Right ventricle myocardium superior (tissue), 1 donor: ENCODE results near the gene PADI1. TPM values are rescaled to one million over a fixed set of nuclear protein-coding genes. Genes with fewer than 3 reads are reported as not detected.
"Not testable (repeated sequence)": the region's sequence is repeated elsewhere in the genome, so short reads cannot be mapped to it uniquely, and the experiment has no call there.

Source experiments
- ATAC-seq: fragments of 200-7000 bp; cut with Tn5 transposase; one replicate; pipeline ENCODE4 v1.9.1; 2020; ENCODE audit warnings: mild to moderate bottlenecking; ENCODE audit not compliant: poor library complexity
- DNase-seq: peaks from one replicate; pipeline ENCODE4 v3.0.0-alpha.2; 2020
- intact Hi-C: fragments of 100-400 bp; cut with DNase I; formaldehyde crosslinking; loops from one replicate; pipeline ENCODE4 v1.11.2; 2022
- total RNA-seq: library from RNA; stranded (reverse); fragmentation: NEBNext Ultra II Directional; extraction: Animal tissue kit (Norgen Biotek cat#: 25700); gene quantifications from one replicate; pipeline ENCODE4 v1.2.1, GENCODE V29; 2021
- donor health status: DM: no; HTN: yes; CAD: no; lungs with severe emphysema.

Gene PADI1
- total RNA-seq, 1 donor from 2014 or later, result not detected

- DNase-seq (no peak), ATAC-seq (no peak)
- intact Hi-C loops, result no loop called here
Observed at GRCh38 chr1:17232759-17233661, 28.1 kb downstream of the PADI1 start.

GRCh38 chr1:17233675-17234320 lies 28.9 kb downstream of the PADI1 start:
- ATAC-seq (peak; percentile 51), DNase-seq (no peak)
- intact Hi-C loops, result no loop called here

GRCh38 chr1:17234405-17234804 lies 29.5 kb downstream of the PADI1 start:
- ATAC-seq, result no peak
- DNase-seq, result no peak
- intact Hi-C loops, result no loop called here

- DNase-seq, result no peak
- intact Hi-C loops, result no loop called here
Observed at GRCh38 chr1:17235135-17235885, 30.4 kb downstream of the PADI1 start.

GRCh38 chr1:17236779-17237560 lies 32.0 kb downstream of the PADI1 start:
- ATAC-seq, result peak; percentile 88
- intact Hi-C loops, result loop anchor here (2.0 kb wide), 2 partner anchors 110 to 178 kb away; no protein-coding TSS in a partner anchor
- peak; percentile 90 for DNase-seq

More at GRCh38 chr1:17235135-17235885, 30.4 kb downstream of the PADI1 start:
- no peak for ATAC-seq

- ATAC-seq, result no peak
- DNase-seq, result no peak
- intact Hi-C loops, result loop anchor here (2.0 kb wide), 2 partner anchors 111 to 179 kb away; no protein-coding TSS in a partner anchor
Observed at GRCh38 chr1:17237561-17237903, 32.6 kb downstream of the PADI1 start.

- peak; percentile 64 for ATAC-seq
- intact Hi-C loops, result no loop called here
- no peak for DNase-seq
Observed at GRCh38 chr1:17239420-17239819, 34.5 kb downstream of the PADI1 start.

- ATAC-seq, intact Hi-C loops, DNase-seq: not testable (repeated sequence)
Observed at GRCh38 chr1:17241011-17241779, 36.3 kb downstream of the PADI1 start.

GRCh38 chr1:17241780-17242074 lies 36.8 kb downstream of the PADI1 start:
- intact Hi-C loops, DNase-seq, ATAC-seq: not testable (repeated sequence)

- intact Hi-C loops, result no loop called here
- DNase-seq (no peak), ATAC-seq (no peak)
Observed at GRCh38 chr1:17243274-17243673, 38.3 kb downstream of the PADI1 start.

GRCh38 chr1:17244821-17245740 lies 40.2 kb downstream of the PADI1 start:
- DNase-seq (no peak), ATAC-seq (no peak)
- intact Hi-C loops, result no loop called here

- intact Hi-C loops, result no loop called here
- ATAC-seq, result no peak
Observed at GRCh38 chr1:17245816-17246325, 40.9 kb downstream of the PADI1 start.

GRCh38 chr1:17246971-17247370 lies 42.0 kb downstream of the PADI1 start:
- DNase-seq (no peak), ATAC-seq (no peak)
- intact Hi-C loops, result no loop called here

More at GRCh38 chr1:17245816-17246325, 40.9 kb downstream of the PADI1 start:
- no peak for DNase-seq

GRCh38 chr1:17248781-17249180 lies 43.9 kb downstream of the PADI1 start, which contains the start of gene PADI3:
Gene PADI3, plus strand, starts transcription at chr1:17249098. Its CDS starts 40 bp downstream, at chr1:17249138.
- intact Hi-C loops, result no loop called here
- DNase-seq (no peak), ATAC-seq (no peak)

GRCh38 chr1:17250601-17251000 lies 45.7 kb downstream of the PADI1 start:
- intact Hi-C loops, result no loop called here
- ATAC-seq, result no peak
- DNase-seq, result no peak

GRCh38 chr1:17251246-17251645 lies 46.3 kb downstream of the PADI1 start:
- intact Hi-C loops, result no loop called here
- DNase-seq, result no peak

More at GRCh38 chr1:17251246-17251645, 46.3 kb downstream of the PADI1 start:
- ATAC-seq, result no peak
